SK-N-SH treated with all-trans-retinoic acid at 6 μM for 48 hours (cell line): ENCODE data around the gene SLC16A6.

ENCODE experiments used
- PPARA ChIP-seq: fragments of 250-450 bp; sonication (Bioruptor Pico); IDR thresholded peaks from 2 replicates; pipeline ENCODE4 v1.5.0; 2020; ENCODE audit warnings: mild to moderate bottlenecking, borderline replicate concordance
- RARB ChIP-seq: fragments of 250-450 bp; sonication (Bioruptor Pico); IDR thresholded peaks from 2 replicates; pipeline ENCODE4 v1.8.0; 2021; ENCODE audit warnings: mild to moderate bottlenecking, moderate library complexity
- ZNF8 ChIP-seq: fragments of 450-650 bp; formaldehyde crosslinking; IDR thresholded peaks from 2 replicates; pipeline ENCODE4 v1.5.0; 2020; ENCODE audit warnings: mild to moderate bottlenecking, moderate library complexity
- TF ChIP-seq, protein P1 (sequence below): fragments of 250-450 bp; sonication (Bioruptor Pico); IDR thresholded peaks from 2 replicates; pipeline ENCODE4 v1.8.0; 2020; ENCODE audit warnings: mild to moderate bottlenecking, moderate library complexity, borderline replicate concordance
- TF ChIP-seq, protein P2 (sequence below): fragments of 250-450 bp; sonication (Bioruptor Pico); IDR thresholded peaks from 2 replicates; pipeline ENCODE4 v1.5.0; 2020; ENCODE audit warnings: mild to moderate bottlenecking, moderate library complexity

DNA sequence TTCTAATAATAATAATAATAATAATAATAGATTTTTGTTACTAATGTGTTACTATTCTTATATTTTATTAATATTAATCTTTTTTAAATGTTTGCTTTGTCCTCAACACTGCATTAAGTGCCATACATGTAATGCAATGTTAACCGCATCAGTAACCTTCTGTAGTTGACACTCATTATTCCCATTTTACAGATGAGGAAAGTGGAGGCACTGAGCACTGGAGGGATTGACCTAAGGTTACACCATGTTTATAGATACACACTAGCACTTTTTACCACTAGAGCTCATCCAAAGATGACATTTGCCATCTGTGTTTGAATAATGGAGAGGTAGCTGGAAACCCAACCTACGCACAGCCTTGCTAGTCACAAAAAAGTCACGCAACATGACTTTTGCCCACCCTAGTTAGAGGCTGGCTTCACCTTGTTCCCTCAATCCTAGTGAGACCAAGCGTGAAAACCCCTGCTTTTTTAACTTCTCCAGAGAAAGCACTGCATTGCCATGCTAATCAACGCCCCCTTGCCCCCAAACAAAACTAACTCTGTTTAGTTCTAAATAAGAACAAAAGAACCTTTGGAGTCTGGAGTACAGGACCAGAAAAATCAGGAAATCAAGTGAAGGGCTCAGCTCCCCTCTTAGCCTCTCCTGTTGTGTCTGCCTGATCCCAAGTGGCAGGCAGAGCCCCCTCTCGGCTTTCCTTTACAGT is 2.7 kb upstream of the SLC16A6 start:
- TF ChIP-seq, protein P1, sequence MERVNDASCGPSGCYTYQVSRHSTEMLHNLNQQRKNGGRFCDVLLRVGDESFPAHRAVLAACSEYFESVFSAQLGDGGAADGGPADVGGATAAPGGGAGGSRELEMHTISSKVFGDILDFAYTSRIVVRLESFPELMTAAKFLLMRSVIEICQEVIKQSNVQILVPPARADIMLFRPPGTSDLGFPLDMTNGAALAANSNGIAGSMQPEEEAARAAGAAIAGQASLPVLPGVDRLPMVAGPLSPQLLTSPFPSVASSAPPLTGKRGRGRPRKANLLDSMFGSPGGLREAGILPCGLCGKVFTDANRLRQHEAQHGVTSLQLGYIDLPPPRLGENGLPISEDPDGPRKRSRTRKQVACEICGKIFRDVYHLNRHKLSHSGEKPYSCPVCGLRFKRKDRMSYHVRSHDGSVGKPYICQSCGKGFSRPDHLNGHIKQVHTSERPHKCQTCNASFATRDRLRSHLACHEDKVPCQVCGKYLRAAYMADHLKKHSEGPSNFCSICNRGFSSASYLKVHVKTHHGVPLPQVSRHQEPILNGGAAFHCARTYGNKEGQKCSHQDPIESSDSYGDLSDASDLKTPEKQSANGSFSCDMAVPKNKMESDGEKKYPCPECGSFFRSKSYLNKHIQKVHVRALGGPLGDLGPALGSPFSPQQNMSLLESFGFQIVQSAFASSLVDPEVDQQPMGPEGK (CRISPR knock-in tag): no peak
- TF ChIP-seq RARB (CRISPR knock-in tag): no peak
- no peak for TF ChIP-seq PPARA (CRISPR knock-in tag)
- no peak for TF ChIP-seq ZNF8
- TF ChIP-seq, protein P2, sequence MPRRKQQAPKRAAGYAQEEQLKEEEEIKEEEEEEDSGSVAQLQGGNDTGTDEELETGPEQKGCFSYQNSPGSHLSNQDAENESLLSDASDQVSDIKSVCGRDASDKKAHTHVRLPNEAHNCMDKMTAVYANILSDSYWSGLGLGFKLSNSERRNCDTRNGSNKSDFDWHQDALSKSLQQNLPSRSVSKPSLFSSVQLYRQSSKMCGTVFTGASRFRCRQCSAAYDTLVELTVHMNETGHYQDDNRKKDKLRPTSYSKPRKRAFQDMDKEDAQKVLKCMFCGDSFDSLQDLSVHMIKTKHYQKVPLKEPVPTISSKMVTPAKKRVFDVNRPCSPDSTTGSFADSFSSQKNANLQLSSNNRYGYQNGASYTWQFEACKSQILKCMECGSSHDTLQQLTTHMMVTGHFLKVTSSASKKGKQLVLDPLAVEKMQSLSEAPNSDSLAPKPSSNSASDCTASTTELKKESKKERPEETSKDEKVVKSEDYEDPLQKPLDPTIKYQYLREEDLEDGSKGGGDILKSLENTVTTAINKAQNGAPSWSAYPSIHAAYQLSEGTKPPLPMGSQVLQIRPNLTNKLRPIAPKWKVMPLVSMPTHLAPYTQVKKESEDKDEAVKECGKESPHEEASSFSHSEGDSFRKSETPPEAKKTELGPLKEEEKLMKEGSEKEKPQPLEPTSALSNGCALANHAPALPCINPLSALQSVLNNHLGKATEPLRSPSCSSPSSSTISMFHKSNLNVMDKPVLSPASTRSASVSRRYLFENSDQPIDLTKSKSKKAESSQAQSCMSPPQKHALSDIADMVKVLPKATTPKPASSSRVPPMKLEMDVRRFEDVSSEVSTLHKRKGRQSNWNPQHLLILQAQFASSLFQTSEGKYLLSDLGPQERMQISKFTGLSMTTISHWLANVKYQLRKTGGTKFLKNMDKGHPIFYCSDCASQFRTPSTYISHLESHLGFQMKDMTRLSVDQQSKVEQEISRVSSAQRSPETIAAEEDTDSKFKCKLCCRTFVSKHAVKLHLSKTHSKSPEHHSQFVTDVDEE (CRISPR knock-in tag): no peak
